Measurements from ENCODE around the gene PDLIM7. TPM values are rescaled to one million over a fixed set of nuclear protein-coding genes. Genes with fewer than 3 reads are reported as not detected.

PDLIM7 gene
- total RNA-seq, 4 donors from 2014 or later, result 23.2 to 52.4 (median 34.8) TPM

GRCh38 chr5:177459819-177460628 lies 37.4 kb downstream of the PDLIM7 start:
- H3K36me3 ChIP-seq, result peaks cover 13 to 15% of the 10 kb centered on the region in 2 donors
- no peaks in the 10 kb centered on the region for H3K27me3 ChIP-seq
- intact Hi-C loops (cut with DNase I), result loop anchor here (5.0 kb wide), 2 partner anchors 68 to 143 kb away; no protein-coding TSS in a partner anchor
- no peak overlapping the region for H3K27ac ChIP-seq
- no peaks in the 10 kb centered on the region for H3K9me3 ChIP-seq
- WGBS, 2 donors, result 96% methylated on average over 21 to 25 of the region's 28 CpGs
- H3K4me3 ChIP-seq (replicated peaks in 1 of 3), result no peak overlapping the region
- DNase-seq, result no peak
- TF ChIP-seq CTCF (IDR thresholded peaks at IDR 0.05) (no peak), POLR2A (IDR thresholded peaks at IDR 0.05) (no peak)
- peaks cover 5 to 8% of the 10 kb centered on the region in 2 donors for H3K4me1 ChIP-seq

DNA sequence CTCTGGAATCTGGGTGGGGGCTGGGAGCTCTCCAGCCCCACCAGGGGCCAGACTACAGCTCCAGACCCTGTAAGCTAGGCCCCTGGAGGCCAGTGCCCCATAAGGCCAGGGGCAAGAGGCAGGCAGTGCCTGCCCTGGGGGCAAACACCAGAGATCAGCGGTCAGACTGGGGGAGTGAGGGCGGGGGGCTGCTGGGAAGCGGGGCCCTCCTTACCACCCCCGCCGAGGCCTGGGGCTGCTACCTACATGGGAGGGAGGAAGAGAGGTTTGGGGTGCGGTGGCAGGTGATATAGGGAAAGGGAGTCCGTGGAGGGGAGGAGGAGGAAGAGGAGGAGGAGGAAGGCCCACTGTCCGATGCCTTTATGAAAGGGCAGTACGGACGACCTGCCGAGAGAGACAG lies 38.0 kb downstream of the PDLIM7 start:
- Histone ChIP-seq H3K27me3 (no peaks in the 10 kb centered on the region), H3K27ac (no peak overlapping the region), H3K4me3 (replicated peaks in 1 of 3) (no peak overlapping the region), H3K36me3 (peaks cover 12 to 14% of the 10 kb centered on the region in 2 donors), H3K9me3 (no peaks in the 10 kb centered on the region), H3K4me1 (peaks cover 5 to 8% of the 10 kb centered on the region in 2 donors)
- no peak for DNase-seq
- WGBS, 2 donors, result 81 to 89% methylated on average over 11 of the region's 11 CpGs
- TF ChIP-seq CTCF (IDR thresholded peaks at IDR 0.05), result no peak
- TF ChIP-seq POLR2A (IDR thresholded peaks at IDR 0.05), result no peak
- intact Hi-C loops (cut with DNase I), result loop anchor here (5.0 kb wide), 2 partner anchors 67 to 142 kb away; no protein-coding TSS in a partner anchor

GRCh38 chr5:177458912-177459350 lies 38.5 kb downstream of the PDLIM7 start:
- DNase-seq, result no peak
- Histone ChIP-seq H3K36me3 (peaks cover 12 to 14% of the 10 kb centered on the region in 2 donors), H3K27ac (no peak overlapping the region), H3K4me3 (replicated peaks in 1 of 3) (no peak overlapping the region), H3K9me3 (no peaks in the 10 kb centered on the region), H3K4me1 (peaks cover 8 to 12% of the 10 kb centered on the region in 2 donors), H3K27me3 (no peaks in the 10 kb centered on the region)
- no peak for TF ChIP-seq POLR2A (IDR thresholded peaks at IDR 0.05)
- no peak for TF ChIP-seq CTCF (IDR thresholded peaks at IDR 0.05)
- intact Hi-C loops (cut with DNase I), result loop anchor here (5.0 kb wide), 2 partner anchors 67 to 142 kb away; no protein-coding TSS in a partner anchor
- WGBS, 2 donors, result 91% methylated on average over 13 of the region's 14 CpGs; no CpG with 5 or more reads in 1 of the 2 donors

GRCh38 chr5:177457852-177458681 lies 39.3 kb downstream of the PDLIM7 start:
- H3K4me1 ChIP-seq, result peaks cover 10 to 15% of the 10 kb centered on the region in 2 donors
- no peak overlapping the region for H3K27ac ChIP-seq
- H3K27me3 ChIP-seq, result no peaks in the 10 kb centered on the region
- TF ChIP-seq POLR2A (IDR thresholded peaks at IDR 0.05) (no peak), CTCF (IDR thresholded peaks at IDR 0.05) (no peak)
- no peaks in the 10 kb centered on the region for H3K9me3 ChIP-seq
- intact Hi-C loops (cut with DNase I), result loop anchor here (2.0 to 5.0 kb wide), 3 partner anchors 41 to 141 kb away; no protein-coding TSS in a partner anchor
- 92 to 100% methylated on average over 2 to 12 of the region's 20 CpGs for WGBS, 2 donors
- DNase-seq, result no peak
- H3K4me3 ChIP-seq (replicated peaks in 1 of 3), result no peak overlapping the region
- H3K36me3 ChIP-seq, result peaks cover 12 to 14% of the 10 kb centered on the region in 2 donors
